NT2/D1 (cell line): ENCODE results near the gene LRCH2.

ENCODE experiments used
- DNase-seq: peaks from one replicate; pipeline ENCODE4 v3.0.0-alpha.2; 2011; ENCODE audit warnings: low read depth, low spot score
- H3K27me3 ChIP-seq: 2 replicates; pipeline ENCODE4 v1.6.0; 2011; ENCODE audit warnings: mild to moderate bottlenecking; ENCODE audit not compliant: insufficient read length, insufficient read depth
- H3K36me3 ChIP-seq: 2 replicates; pipeline ENCODE4 v1.6.1; 2011; ENCODE audit warnings: mild to moderate bottlenecking, low read length, mixed read lengths; ENCODE audit not compliant: insufficient read depth, insufficient read length
- H3K4me1 ChIP-seq: 2 replicates; pipeline ENCODE4 v1.5.1; 2011; ENCODE audit not compliant: insufficient read depth, insufficient read length
- H3K4me3 ChIP-seq: 2 replicates; pipeline ENCODE4 v1.5.1; 2011; ENCODE audit warnings: low read depth; ENCODE audit not compliant: insufficient read length
- H3K9ac ChIP-seq: 2 replicates; pipeline ENCODE4 v1.6.0; 2011; ENCODE audit warnings: low read depth; ENCODE audit not compliant: insufficient read length
- H3K9me3 ChIP-seq: 2 replicates; pipeline ENCODE4 v1.5.1; 2011; ENCODE audit warnings: mild to moderate bottlenecking, low read length; ENCODE audit not compliant: insufficient read depth
- SUZ12 ChIP-seq: IDR thresholded peaks from 2 replicates; pipeline ENCODE4 v1.6.1; 2011; ENCODE audit not compliant: insufficient read length, insufficient read depth; ENCODE audit errors: extremely low read depth
- YY1 ChIP-seq: IDR thresholded peaks from 2 replicates; pipeline ENCODE4 v1.6.1; 2011; ENCODE audit not compliant: insufficient read length, insufficient read depth
- ZNF274 ChIP-seq: IDR thresholded peaks from 2 replicates; pipeline ENCODE4 v1.6.1; 2011; ENCODE audit warnings: mild to moderate bottlenecking, low read depth, low read length

Gene LRCH2

GRCh38 chrX:115112411-115112810 is 121.5 kb downstream of the LRCH2 start:
- no peak overlapping the region for H3K4me3 ChIP-seq

GRCh38 chrX:115098897-115099296 is 135.0 kb downstream of the LRCH2 start:
- Histone ChIP-seq H3K4me3 (no peak overlapping the region), H3K36me3 (no peaks in the 10 kb centered on the region), H3K4me1 (peaks cover 2% of the 10 kb centered on the region), H3K9ac (no peak overlapping the region), H3K9me3 (no peaks in the 10 kb centered on the region), H3K27me3 (no peaks in the 10 kb centered on the region)
- no peak for DNase-seq
- no peak for TF ChIP-seq ZNF274

More at GRCh38 chrX:115112411-115112810, 121.5 kb downstream of the LRCH2 start:
- Histone ChIP-seq H3K36me3 (no peaks in the 10 kb centered on the region), H3K9ac (no peak overlapping the region), H3K27me3 (no peaks in the 10 kb centered on the region), H3K4me1 (no peaks in the 10 kb centered on the region), H3K9me3 (no peaks in the 10 kb centered on the region)
- no peak for DNase-seq
- TF ChIP-seq YY1 (no peak), SUZ12 (no peak), ZNF274 (no peak)

- H3K27me3 ChIP-seq: no peaks in the 10 kb centered on the region
- no peaks in the 10 kb centered on the region for H3K9me3 ChIP-seq
- TF ChIP-seq YY1: no peak
- H3K4me3 ChIP-seq: no peak overlapping the region
- DNase-seq: no peak
- no peaks in the 10 kb centered on the region for H3K4me1 ChIP-seq
- H3K36me3 ChIP-seq: no peaks in the 10 kb centered on the region
- H3K9ac ChIP-seq: no peak overlapping the region
Measured at GRCh38 chrX:115093191-115093590, 140.7 kb downstream of the LRCH2 start.

GRCh38 chrX:115089419-115089818 is 144.5 kb downstream of the LRCH2 start:
- no peaks in the 10 kb centered on the region for H3K4me1 ChIP-seq
- H3K9me3 ChIP-seq: no peaks in the 10 kb centered on the region
- no peaks in the 10 kb centered on the region for H3K27me3 ChIP-seq
- no peaks in the 10 kb centered on the region for H3K36me3 ChIP-seq
- H3K9ac ChIP-seq: no peak overlapping the region
- no peak for DNase-seq
- H3K4me3 ChIP-seq: no peak overlapping the region
- TF ChIP-seq YY1 (no peak), ZNF274 (no peak), SUZ12 (no peak)

- no peak for DNase-seq
- no peak overlapping the region for H3K9ac ChIP-seq
- no peaks in the 10 kb centered on the region for H3K27me3 ChIP-seq
- H3K9me3 ChIP-seq: no peaks in the 10 kb centered on the region
- no peaks in the 10 kb centered on the region for H3K36me3 ChIP-seq
- TF ChIP-seq SUZ12: no peak
- TF ChIP-seq ZNF274: no peak
- no peak for TF ChIP-seq YY1
- H3K4me1 ChIP-seq: no peaks in the 10 kb centered on the region
- H3K4me3 ChIP-seq: no peak overlapping the region
Measured at GRCh38 chrX:115068896-115069295, 165.0 kb downstream of the LRCH2 start.

GRCh38 chrX:115067812-115068211 is 166.1 kb downstream of the LRCH2 start:
- Histone ChIP-seq H3K27me3 (no peaks in the 10 kb centered on the region), H3K9ac (no peak overlapping the region), H3K4me1 (no peaks in the 10 kb centered on the region), H3K9me3 (peaks cover 2% of the 10 kb centered on the region), H3K36me3 (no peaks in the 10 kb centered on the region), H3K4me3 (no peak overlapping the region)
- no peak for TF ChIP-seq SUZ12
- TF ChIP-seq YY1: no peak
- no peak for TF ChIP-seq ZNF274
- DNase-seq: no peak

GRCh38 chrX:115065304-115065703 is 168.6 kb downstream of the LRCH2 start:
- no peaks in the 10 kb centered on the region for H3K27me3 ChIP-seq
- H3K4me3 ChIP-seq: no peak overlapping the region
- no peak overlapping the region for H3K9ac ChIP-seq
- no peaks in the 10 kb centered on the region for H3K36me3 ChIP-seq
- H3K4me1 ChIP-seq: no peaks in the 10 kb centered on the region
- no peak for DNase-seq
- TF ChIP-seq SUZ12 (no peak), YY1 (no peak), ZNF274 (no peak)
- H3K9me3 ChIP-seq: peaks cover 15% of the 10 kb centered on the region
